K562 (cell line): ENCODE results near the gene DYNLT4. TPM values are rescaled to one million over a fixed set of nuclear protein-coding genes. Genes with fewer than 3 reads are reported as not detected.

Experiments used
- COPS2 ChIP-seq: fragments of 450-650 bp; conservative IDR thresholded peaks from 2 replicates; pipeline ENCODE4 v1.6.1; 2016; ENCODE audit warnings: mild to moderate bottlenecking, moderate library complexity
- E2F5 ChIP-seq: sonication (generic); formaldehyde crosslinking; IDR thresholded peaks from 2 replicates; pipeline ENCODE4 v1.8.0; 2022; ENCODE audit warnings: mild to moderate bottlenecking, missing genetic modification reagents
- ELK3 ChIP-seq: fragments of 450-650 bp; formaldehyde crosslinking; IDR thresholded peaks from 2 replicates; pipeline ENCODE4 v1.4.0; 2020; ENCODE audit warnings: mild to moderate bottlenecking
- ETV5 ChIP-seq: sonication (generic); formaldehyde crosslinking; IDR thresholded peaks from 2 replicates; pipeline ENCODE4 v1.4.0; 2020; ENCODE audit warnings: low read depth, mild to moderate bottlenecking, missing genetic modification reagents
- FOXK1 ChIP-seq: sonication (generic); formaldehyde crosslinking; IDR thresholded peaks from 2 replicates; pipeline ENCODE4 v1.8.0; 2022; ENCODE audit warnings: missing genetic modification reagents, mild to moderate bottlenecking, borderline replicate concordance
- GTF2F1 ChIP-seq: IDR thresholded peaks from 2 replicates; pipeline ENCODE4 v1.6.1; 2011; ENCODE audit warnings: low read depth, low read length, improper control_type of control experiment
- NFRKB ChIP-seq: fragments of 450-650 bp; IDR thresholded peaks from 2 replicates; pipeline ENCODE4 v1.6.1; 2016; ENCODE audit warnings: low read depth
- NR0B1 ChIP-seq: fragments of 450-650 bp; IDR thresholded peaks from one replicate; pipeline ENCODE4 v1.6.1; 2018; ENCODE audit warnings: mild to moderate bottlenecking, moderate library complexity; ENCODE audit not compliant: partially characterized antibody
- NRF1 ChIP-seq, 2 experiments: fragments of 450-650 bp; IDR thresholded peaks in 1 of 2; conservative IDR thresholded peaks in 1 of 2; 2 replicates each; pipeline ENCODE4 v1.6.1; 2014; ENCODE audit warnings: mild to moderate bottlenecking in 2 of 2
- PML ChIP-seq: IDR thresholded peaks from 2 replicates; pipeline ENCODE4 v1.6.1; 2012; ENCODE audit warnings: low read length, inconsistent platforms
- RBM39 ChIP-seq: fragments of 200-400 bp; formaldehyde crosslinking; optimal IDR thresholded peaks from 2 replicates; pipeline ENCODE3; 2018; ENCODE audit warnings: low read depth, low read length
- SMARCC2 ChIP-seq: fragments of 450-650 bp; IDR thresholded peaks from 2 replicates; pipeline ENCODE4 v1.6.1; 2017; ENCODE audit warnings: antibody characterized with exemption, moderate library complexity, mild to moderate bottlenecking, low read depth
- THRAP3 ChIP-seq: fragments of 450-650 bp; IDR thresholded peaks from 2 replicates; pipeline ENCODE4 v1.6.1; 2016; ENCODE audit warnings: mild to moderate bottlenecking, inconsistent platforms, borderline replicate concordance
- TOE1 ChIP-seq, 2 experiments: fragments of 450-650 bp in 1 of 2; sonication (generic) in 1 of 2; formaldehyde crosslinking in 1 of 2; IDR thresholded peaks; 2 replicates each; pipeline versions ENCODE4 v1.7.1 to v1.8.0; 2016 to 2022; ENCODE audit warnings: borderline replicate concordance in 2 of 2, mild to moderate bottlenecking in 2 of 2, antibody characterized with exemption in 1 of 2, inconsistent platforms in 1 of 2, low read depth in 1 of 2, missing genetic modification reagents in 1 of 2, moderate library complexity in 1 of 2
- TSC22D4 ChIP-seq: fragments of 450-650 bp; IDR thresholded peaks from 2 replicates; pipeline ENCODE4 v1.6.1; 2016; ENCODE audit warnings: missing genetic modification characterization, missing biosample characterization, control low read depth
- ZFP30 ChIP-seq: fragments of 250-450 bp; sonication (Bioruptor Pico); IDR thresholded peaks from 2 replicates; pipeline ENCODE4 v1.8.0; 2022; ENCODE audit warnings: moderate library complexity, mild to moderate bottlenecking, inconsistent platforms, borderline replicate concordance
- ZNF143 ChIP-seq: sonication (generic); formaldehyde crosslinking; IDR thresholded peaks from 2 replicates; pipeline ENCODE4 v1.9.0; 2022; ENCODE audit warnings: mild to moderate bottlenecking, missing genetic modification reagents
- ZNF324 ChIP-seq: fragments of 250-450 bp; sonication (Bioruptor Pico); IDR thresholded peaks from 2 replicates; pipeline ENCODE4 v1.4.0; 2020; ENCODE audit warnings: mild to moderate bottlenecking
- ZNF764 ChIP-seq: fragments of 250-450 bp; sonication (Bioruptor Pico); IDR thresholded peaks from 2 replicates; pipeline ENCODE4 v1.4.0; 2020; ENCODE audit warnings: low read depth, mild to moderate bottlenecking, moderate library complexity
- polyA plus RNA-seq, 8 experiments: library from polyadenylated mRNA; depleted of rRNA in 4 of 8; stranded (reverse) in 5 of 8; unstranded in 3 of 8; fragments of >200 nt; fragmentation: Nextera tagmentation in 2 of 8; fragmentation: Illumina TruSeq in 1 of 8; extraction: Ambion mirVana in 2 of 8; extraction: Trizol in 1 of 8; gene quantifications; 2 replicates each; pipeline versions ENCODE4 v1.2.1 to v1.2.3, GENCODE V29; 2011 to 2014; ENCODE audit warnings: inconsistent platforms in 1 of 8, missing spikeins in 1 of 8
- total RNA-seq, 7 experiments: library from RNA; depleted of rRNA in 6 of 7; stranded (reverse); fragments of >200 nt in 6 of 7; fragmentation: Illumina TruSeq in 2 of 7; extraction: Trizol in 2 of 7; gene quantifications; 2 replicates each; pipeline versions ENCODE4 v1.2.1 to v1.2.3, GENCODE V29; 2011 to 2021; ENCODE audit warnings: low replicate concordance in 1 of 7

Gene DYNLT4
- total and polyA plus RNA-seq, 9 of the 15 experiments (the other 6 are each of a cell fraction or from before 2014, with no cell fraction given), result 0.29 to 0.73 TPM; not detected in 7

- TF ChIP-seq NR0B1 (no peak), FOXK1 (CRISPR knock-in tag) (no peak), COPS2 (no peak), ELK3 (CRISPR knock-in tag) (no peak), ZNF324 (0 out of 2 replicates have a peak, but pooled peaks have one; percentile 19), TSC22D4 (no peak), PML (no peak), ZNF143 (CRISPR knock-in tag) (no peak), ETV5 (CRISPR knock-in tag) (0 out of 2 replicates have a peak, but pooled peaks have one; percentile 36), RBM39 (peak; percentile 43), ZFP30 (CRISPR knock-in tag) (no peak), SMARCC2 (no peak), THRAP3 (0 out of 2 replicates have a peak, but pooled peaks have one; percentile 28), ZNF764 (CRISPR knock-in tag) (no peak), TOE1 (IDR thresholded peaks at IDR 0.05; ENCODE audit: borderline replicate concordance) (no peak), TOE1 (CRISPR knock-in tag; IDR thresholded peaks at IDR 0.05; ENCODE audit: borderline replicate concordance, low read depth) (no peak), E2F5 (CRISPR knock-in tag) (no peak), GTF2F1 (no peak), NFRKB (no peak), NRF1 (conservative IDR thresholded peaks at IDR 0.05 in 1 of 2, IDR thresholded peaks at IDR 0.05 in 1 of 2) (no peak)
Observed at GRCh38 chr1:44808938-44809917, 2.1 kb upstream of the DYNLT4 start (continued).
